GM23338 (cell line): ENCODE measurements around the gene TNFRSF19. TPM values are rescaled to one million over a fixed set of nuclear protein-coding genes. Genes with fewer than 3 reads are reported as not detected.

Experiments
- ATAC-seq: fragments of 200-7000 bp; cut with Tn5 transposase; 3 replicates; pipeline ENCODE4 v1.9.1; 2020
- DNase-seq: peaks from one replicate; pipeline ENCODE4 v3.0.0-alpha.2; 2015; ENCODE audit warnings: low spot score
- H2AFZ ChIP-seq: fragments of 200-600 bp; sonication (generic); 2 replicates; pipeline ENCODE4 v1.8.0; 2016; ENCODE audit warnings: antibody characterized with exemption, mild to moderate bottlenecking, moderate library complexity
- H3F3A ChIP-seq: fragments of 200-600 bp; sonication (generic); replicated peaks from 2 replicates; pipeline ENCODE4 v1.8.0; 2017; ENCODE audit warnings: antibody characterized with exemption, mixed run types, low read depth
- H3K27ac ChIP-seq: fragments of 200-600 bp; sonication (generic); 2 replicates; pipeline ENCODE4 v1.6.1; 2016; ENCODE audit warnings: low read depth
- H3K27me3 ChIP-seq: fragments of 200-600 bp; sonication (generic); 2 replicates; pipeline ENCODE4 v1.8.0; 2016; ENCODE audit warnings: mild to moderate bottlenecking, mixed run types, moderate library complexity; ENCODE audit not compliant: insufficient read depth
- H3K36me3 ChIP-seq: fragments of 200-600 bp; sonication (generic); 2 replicates; pipeline ENCODE4 v1.8.0; 2016; ENCODE audit warnings: mild to moderate bottlenecking; ENCODE audit not compliant: insufficient read depth
- H3K4me1 ChIP-seq: fragments of 200-600 bp; sonication (generic); 2 replicates; pipeline ENCODE4 v1.8.0; 2016; ENCODE audit warnings: mild to moderate bottlenecking, moderate library complexity; ENCODE audit not compliant: insufficient read depth
- H3K4me2 ChIP-seq: fragments of 200-600 bp; sonication (generic); 2 replicates; pipeline ENCODE4 v1.7.1; 2017; ENCODE audit warnings: mixed run types
- H3K4me3 ChIP-seq: fragments of 200-600 bp; sonication (generic); 2 replicates; pipeline ENCODE4 v1.6.1; 2016; ENCODE audit warnings: mixed run types
- H3K79me2 ChIP-seq: fragments of 200-600 bp; sonication (generic); replicated peaks from 2 replicates; pipeline ENCODE4 v1.8.0; 2017; ENCODE audit warnings: mild to moderate bottlenecking; ENCODE audit not compliant: insufficient read depth
- H3K9me2 ChIP-seq: fragments of 200-600 bp; sonication (generic); 2 replicates; pipeline ENCODE4 v1.8.0; 2017; ENCODE audit not compliant: insufficient read depth
- H4K20me1 ChIP-seq: fragments of 200-600 bp; sonication (generic); replicated peaks from 2 replicates; pipeline ENCODE4 v1.8.0; 2017; ENCODE audit warnings: mild to moderate bottlenecking; ENCODE audit not compliant: insufficient read depth
- H3K27ac Mint-ChIP-seq: 2 replicates; pipeline ENCODE4 v1.8.0; 2020; ENCODE audit warnings: inconsistent platforms, mild to moderate bottlenecking, moderate library complexity, mixed read lengths
- H3K27me3 Mint-ChIP-seq: 3 replicates; pipeline ENCODE4 v1.8.0; 2022; ENCODE audit warnings: low read depth, mild to moderate bottlenecking, moderate library complexity, mixed read lengths, inconsistent platforms; ENCODE audit not compliant: insufficient read depth, poor library complexity
- H3K36me3 Mint-ChIP-seq: 3 replicates; pipeline ENCODE4 v1.8.0; 2021; ENCODE audit warnings: low read depth, mild to moderate bottlenecking, inconsistent platforms, moderate library complexity, mixed read lengths
- H3K4me1 Mint-ChIP-seq: 3 replicates; pipeline ENCODE4 v1.8.0; 2020; ENCODE audit warnings: mild to moderate bottlenecking, inconsistent platforms, mixed read lengths
- H3K4me3 Mint-ChIP-seq: 3 replicates; pipeline ENCODE4 v1.8.0; 2021; ENCODE audit warnings: moderate library complexity, mild to moderate bottlenecking, inconsistent platforms, mixed read lengths
- H3K9me3 Mint-ChIP-seq: 3 replicates; pipeline ENCODE4 v1.8.0; 2020; ENCODE audit warnings: moderate library complexity, mild to moderate bottlenecking, inconsistent platforms, mixed read lengths
- CREB1 ChIP-seq: fragments of 250-450 bp; sonication (Bioruptor Pico); IDR thresholded peaks from 2 replicates; pipeline ENCODE4 v1.5.0; 2020; ENCODE audit warnings: low read depth, mild to moderate bottlenecking, moderate library complexity
- EZH2 ChIP-seq: fragments of 200-600 bp; sonication (generic); IDR thresholded peaks from one replicate; pipeline ENCODE4 v1.8.0; 2017; ENCODE audit warnings: antibody characterized with exemption, mild to moderate bottlenecking, low read depth; ENCODE audit not compliant: unreplicated experiment
- EZH2phosphoT487 ChIP-seq: fragments of 200-600 bp; sonication (generic); IDR thresholded peaks from one replicate; pipeline ENCODE4 v1.8.1; 2018; ENCODE audit warnings: antibody characterized with exemption; ENCODE audit not compliant: unreplicated experiment
- JUNB ChIP-seq: IDR thresholded peaks from one replicate; pipeline ENCODE4 v1.6.1; 2016; ENCODE audit warnings: antibody characterized with exemption; ENCODE audit not compliant: unreplicated experiment
- NANOG ChIP-seq: IDR thresholded peaks from 2 replicates; pipeline ENCODE4 v1.6.1; 2016; ENCODE audit warnings: antibody characterized with exemption, borderline replicate concordance
- POLR2AphosphoS5 ChIP-seq: IDR thresholded peaks from 2 replicates; pipeline ENCODE4 v1.6.1; 2016; ENCODE audit warnings: antibody characterized with exemption, low read depth
- ZNF114 ChIP-seq: fragments of 250-450 bp; sonication (Bioruptor Pico); IDR thresholded peaks from 2 replicates; pipeline ENCODE4 v1.5.0; 2020; ENCODE audit warnings: mild to moderate bottlenecking, moderate library complexity
- ZNF331 ChIP-seq: fragments of 250-450 bp; sonication (Bioruptor Pico); IDR thresholded peaks from 2 replicates; pipeline ENCODE4 v1.5.0; 2020; ENCODE audit warnings: low read depth, mild to moderate bottlenecking, moderate library complexity
- polyA plus RNA-seq: library from polyadenylated mRNA; unstranded; fragments of >200 nt; fragmentation: Nextera tagmentation; extraction: Ambion mirVana; gene quantifications from 2 replicates; pipeline ENCODE4 v1.2.1, GENCODE V29; 2016
- total RNA-seq: library from RNA; depleted of rRNA; stranded (reverse); fragments of >200 nt; shearing (Covaris generic); gene quantifications from 2 replicates; pipeline ENCODE4 v1.2.3, GENCODE V29; 2014
- TF ChIP-seq, protein P1 (sequence below): IDR thresholded peaks from 2 replicates; pipeline ENCODE4 v1.6.1; 2016; ENCODE audit warnings: antibody characterized with exemption
- TF ChIP-seq, protein P2 (sequence below): IDR thresholded peaks from one replicate; pipeline ENCODE4 v1.6.1; 2018; ENCODE audit warnings: antibody characterized with exemption; ENCODE audit not compliant: unreplicated experiment
- TF ChIP-seq, protein P3 (sequence below), 2 experiments: fragments of 200-600 bp in 1 of 2; sonication (generic) in 1 of 2; conservative IDR thresholded peaks; 2 replicates each; pipeline versions ENCODE4 v1.5.1 to v1.6.1; 2016 to 2017; ENCODE audit warnings: antibody characterized with exemption in 2 of 2, low read depth in 2 of 2, mild to moderate bottlenecking in 2 of 2, moderate library complexity in 1 of 2

TNFRSF19 gene
- total and polyA plus RNA-seq, 2 experiments from 2014 or later = 0.21 to 0.35 TPM

DNA sequence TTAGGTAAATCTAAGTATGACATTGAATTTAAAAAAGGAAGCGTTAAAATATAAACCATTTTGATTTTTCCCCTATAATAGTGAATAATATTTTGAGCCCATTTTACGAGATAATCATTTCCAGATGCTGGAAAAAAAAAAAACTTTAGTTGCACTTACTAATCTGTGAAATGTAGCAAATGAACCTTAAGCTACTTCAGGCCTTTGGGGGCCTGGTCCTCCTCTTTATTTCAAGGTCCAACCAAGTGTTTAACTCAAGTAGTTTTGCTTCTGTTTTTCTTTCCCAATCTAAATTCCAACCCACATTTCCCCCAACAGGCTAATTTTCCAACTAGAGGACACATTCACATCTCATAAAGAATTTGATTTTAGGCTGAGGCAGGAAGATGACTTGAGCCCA is 101.2 kb downstream of the TNFRSF19 start:
- H3K9me3 Mint-ChIP-seq = no peaks in the 10 kb centered on the region; the same call in 2 of the 3 replicates
- TF ChIP-seq ZNF331 (CRISPR knock-in tag) = no peak
- TF ChIP-seq POLR2AphosphoS5 = no peak
- TF ChIP-seq EZH2 = no peak
- TF ChIP-seq JUNB = no peak
- no peak for TF ChIP-seq EZH2phosphoT487
- TF ChIP-seq, protein P1, sequence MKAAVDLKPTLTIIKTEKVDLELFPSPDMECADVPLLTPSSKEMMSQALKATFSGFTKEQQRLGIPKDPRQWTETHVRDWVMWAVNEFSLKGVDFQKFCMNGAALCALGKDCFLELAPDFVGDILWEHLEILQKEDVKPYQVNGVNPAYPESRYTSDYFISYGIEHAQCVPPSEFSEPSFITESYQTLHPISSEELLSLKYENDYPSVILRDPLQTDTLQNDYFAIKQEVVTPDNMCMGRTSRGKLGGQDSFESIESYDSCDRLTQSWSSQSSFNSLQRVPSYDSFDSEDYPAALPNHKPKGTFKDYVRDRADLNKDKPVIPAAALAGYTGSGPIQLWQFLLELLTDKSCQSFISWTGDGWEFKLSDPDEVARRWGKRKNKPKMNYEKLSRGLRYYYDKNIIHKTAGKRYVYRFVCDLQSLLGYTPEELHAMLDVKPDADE = no peak
- TF ChIP-seq CREB1 (CRISPR knock-in tag) = no peak
- TF ChIP-seq NANOG = no peak
- TF ChIP-seq, protein P2, sequence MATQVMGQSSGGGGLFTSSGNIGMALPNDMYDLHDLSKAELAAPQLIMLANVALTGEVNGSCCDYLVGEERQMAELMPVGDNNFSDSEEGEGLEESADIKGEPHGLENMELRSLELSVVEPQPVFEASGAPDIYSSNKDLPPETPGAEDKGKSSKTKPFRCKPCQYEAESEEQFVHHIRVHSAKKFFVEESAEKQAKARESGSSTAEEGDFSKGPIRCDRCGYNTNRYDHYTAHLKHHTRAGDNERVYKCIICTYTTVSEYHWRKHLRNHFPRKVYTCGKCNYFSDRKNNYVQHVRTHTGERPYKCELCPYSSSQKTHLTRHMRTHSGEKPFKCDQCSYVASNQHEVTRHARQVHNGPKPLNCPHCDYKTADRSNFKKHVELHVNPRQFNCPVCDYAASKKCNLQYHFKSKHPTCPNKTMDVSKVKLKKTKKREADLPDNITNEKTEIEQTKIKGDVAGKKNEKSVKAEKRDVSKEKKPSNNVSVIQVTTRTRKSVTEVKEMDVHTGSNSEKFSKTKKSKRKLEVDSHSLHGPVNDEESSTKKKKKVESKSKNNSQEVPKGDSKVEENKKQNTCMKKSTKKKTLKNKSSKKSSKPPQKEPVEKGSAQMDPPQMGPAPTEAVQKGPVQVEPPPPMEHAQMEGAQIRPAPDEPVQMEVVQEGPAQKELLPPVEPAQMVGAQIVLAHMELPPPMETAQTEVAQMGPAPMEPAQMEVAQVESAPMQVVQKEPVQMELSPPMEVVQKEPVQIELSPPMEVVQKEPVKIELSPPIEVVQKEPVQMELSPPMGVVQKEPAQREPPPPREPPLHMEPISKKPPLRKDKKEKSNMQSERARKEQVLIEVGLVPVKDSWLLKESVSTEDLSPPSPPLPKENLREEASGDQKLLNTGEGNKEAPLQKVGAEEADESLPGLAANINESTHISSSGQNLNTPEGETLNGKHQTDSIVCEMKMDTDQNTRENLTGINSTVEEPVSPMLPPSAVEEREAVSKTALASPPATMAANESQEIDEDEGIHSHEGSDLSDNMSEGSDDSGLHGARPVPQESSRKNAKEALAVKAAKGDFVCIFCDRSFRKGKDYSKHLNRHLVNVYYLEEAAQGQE = no peak
- no peaks in the 10 kb centered on the region for H3K27me3 Mint-ChIP-seq
- H3K4me3 ChIP-seq = no peak overlapping the region
- H4K20me1 ChIP-seq = no peaks in the 10 kb centered on the region
- H3K4me1 ChIP-seq = peaks cover 14% of the 10 kb centered on the region
- DNase-seq (no peak), ATAC-seq (no peak)
- H3K27ac Mint-ChIP-seq = no peak overlapping the region
- H3F3A ChIP-seq = no peaks in the 10 kb centered on the region
- no peak overlapping the region for H2AFZ ChIP-seq
- H3K36me3 ChIP-seq = no peaks in the 10 kb centered on the region
- H3K4me2 ChIP-seq = no peak overlapping the region
- H3K4me3 Mint-ChIP-seq = no peak overlapping the region
- no peaks in the 10 kb centered on the region for H3K9me2 ChIP-seq
- H3K36me3 Mint-ChIP-seq = no peaks in the 10 kb centered on the region
- H3K4me1 Mint-ChIP-seq = peaks cover 16% of the 10 kb centered on the region
- no peaks in the 10 kb centered on the region for H3K27me3 ChIP-seq
- no peaks in the 10 kb centered on the region for H3K79me2 ChIP-seq
- H3K27ac ChIP-seq = no peak overlapping the region

DNA sequence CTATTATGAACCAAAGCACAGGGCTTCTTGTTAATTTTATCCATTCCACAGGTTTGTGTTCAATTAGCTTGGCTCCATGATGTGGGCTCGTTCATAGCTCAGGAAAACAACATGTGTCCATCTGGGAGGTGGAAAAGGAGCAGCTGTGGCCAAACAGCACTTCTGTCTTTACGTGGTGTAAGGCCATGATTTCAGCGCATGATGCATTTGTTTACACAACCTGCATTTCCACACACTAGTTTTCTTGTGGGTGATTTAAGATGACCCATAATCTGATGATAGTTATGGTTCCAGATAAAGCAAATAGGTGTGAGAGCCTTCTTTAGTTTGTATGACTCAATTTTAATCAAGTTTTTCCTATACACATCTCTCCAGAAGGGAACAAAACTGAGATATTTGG is 101.7 kb downstream of the TNFRSF19 start:
- Mint-ChIP-seq H3K27ac (no peak overlapping the region), H3K4me3 (no peak overlapping the region), H3K9me3 (peaks cover 4% of the 10 kb centered on the region), H3K36me3 (0 out of 3 replicates have a peak, but pooled peaks cover 2% of the 10 kb centered on the region), H3K4me1 (peaks cover 16% of the 10 kb centered on the region), H3K27me3 (no peaks in the 10 kb centered on the region)
- Histone ChIP-seq H3K4me3 (no peak overlapping the region), H3F3A (no peaks in the 10 kb centered on the region), H3K79me2 (no peaks in the 10 kb centered on the region), H3K4me2 (no peak overlapping the region), H4K20me1 (no peaks in the 10 kb centered on the region), H3K27me3 (no peaks in the 10 kb centered on the region), H3K27ac (no peak overlapping the region), H2AFZ (no peak overlapping the region), H3K4me1 (peaks cover 14% of the 10 kb centered on the region), H3K9me2 (no peaks in the 10 kb centered on the region), H3K36me3 (no peaks in the 10 kb centered on the region)
- no peak for DNase-seq
- ATAC-seq = no peak
- no peak for TF ChIP-seq ZNF114 (CRISPR knock-in tag)
- no peak for TF ChIP-seq JUNB
- TF ChIP-seq, protein P3, sequence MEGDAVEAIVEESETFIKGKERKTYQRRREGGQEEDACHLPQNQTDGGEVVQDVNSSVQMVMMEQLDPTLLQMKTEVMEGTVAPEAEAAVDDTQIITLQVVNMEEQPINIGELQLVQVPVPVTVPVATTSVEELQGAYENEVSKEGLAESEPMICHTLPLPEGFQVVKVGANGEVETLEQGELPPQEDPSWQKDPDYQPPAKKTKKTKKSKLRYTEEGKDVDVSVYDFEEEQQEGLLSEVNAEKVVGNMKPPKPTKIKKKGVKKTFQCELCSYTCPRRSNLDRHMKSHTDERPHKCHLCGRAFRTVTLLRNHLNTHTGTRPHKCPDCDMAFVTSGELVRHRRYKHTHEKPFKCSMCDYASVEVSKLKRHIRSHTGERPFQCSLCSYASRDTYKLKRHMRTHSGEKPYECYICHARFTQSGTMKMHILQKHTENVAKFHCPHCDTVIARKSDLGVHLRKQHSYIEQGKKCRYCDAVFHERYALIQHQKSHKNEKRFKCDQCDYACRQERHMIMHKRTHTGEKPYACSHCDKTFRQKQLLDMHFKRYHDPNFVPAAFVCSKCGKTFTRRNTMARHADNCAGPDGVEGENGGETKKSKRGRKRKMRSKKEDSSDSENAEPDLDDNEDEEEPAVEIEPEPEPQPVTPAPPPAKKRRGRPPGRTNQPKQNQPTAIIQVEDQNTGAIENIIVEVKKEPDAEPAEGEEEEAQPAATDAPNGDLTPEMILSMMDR (conservative IDR thresholded peaks at IDR 0.05; ENCODE audit: low read depth in 2 of 2) = no peak
- TF ChIP-seq ZNF331 (CRISPR knock-in tag) = no peak
- TF ChIP-seq, protein P2 = no peak
- TF ChIP-seq, protein P1 = no peak
